T-helper 1 cell treated with Interleukin-12 subunit alpha and Interleukin-12 subunit beta and Interleukin-4 antibody, amounts not matched to agents 30 μg/mL and 1 μg/mL, for 36 hours (primary cell): ENCODE data around the gene PTGES.
"Not testable (repeated sequence)": the region's sequence is repeated elsewhere in the genome, so short reads cannot be mapped to it uniquely, and the experiment has no call there.

Experiments used
- H3K27ac Mint-ChIP-seq: one replicate; pipeline ENCODE4 v1.8.0; 2021; ENCODE audit warnings: mild to moderate bottlenecking, mixed read lengths
- H3K27me3 Mint-ChIP-seq: one replicate; pipeline ENCODE4 v1.8.0; 2021; ENCODE audit warnings: low read depth, mixed read lengths
- H3K36me3 Mint-ChIP-seq: one replicate; pipeline ENCODE4 v1.8.0; 2021; ENCODE audit warnings: low read depth, mixed read lengths
- H3K4me1 Mint-ChIP-seq: one replicate; pipeline ENCODE4 v1.8.0; 2021; ENCODE audit warnings: low read depth, mixed read lengths
- H3K4me3 Mint-ChIP-seq: one replicate; pipeline ENCODE4 v1.8.0; 2021; ENCODE audit warnings: mild to moderate bottlenecking, moderate library complexity, mixed read lengths
- H3K9me3 Mint-ChIP-seq: one replicate; pipeline ENCODE4 v1.8.0; 2021; ENCODE audit warnings: mixed read lengths

Gene PTGES, protein sequence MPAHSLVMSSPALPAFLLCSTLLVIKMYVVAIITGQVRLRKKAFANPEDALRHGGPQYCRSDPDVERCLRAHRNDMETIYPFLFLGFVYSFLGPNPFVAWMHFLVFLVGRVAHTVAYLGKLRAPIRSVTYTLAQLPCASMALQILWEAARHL

DNA sequence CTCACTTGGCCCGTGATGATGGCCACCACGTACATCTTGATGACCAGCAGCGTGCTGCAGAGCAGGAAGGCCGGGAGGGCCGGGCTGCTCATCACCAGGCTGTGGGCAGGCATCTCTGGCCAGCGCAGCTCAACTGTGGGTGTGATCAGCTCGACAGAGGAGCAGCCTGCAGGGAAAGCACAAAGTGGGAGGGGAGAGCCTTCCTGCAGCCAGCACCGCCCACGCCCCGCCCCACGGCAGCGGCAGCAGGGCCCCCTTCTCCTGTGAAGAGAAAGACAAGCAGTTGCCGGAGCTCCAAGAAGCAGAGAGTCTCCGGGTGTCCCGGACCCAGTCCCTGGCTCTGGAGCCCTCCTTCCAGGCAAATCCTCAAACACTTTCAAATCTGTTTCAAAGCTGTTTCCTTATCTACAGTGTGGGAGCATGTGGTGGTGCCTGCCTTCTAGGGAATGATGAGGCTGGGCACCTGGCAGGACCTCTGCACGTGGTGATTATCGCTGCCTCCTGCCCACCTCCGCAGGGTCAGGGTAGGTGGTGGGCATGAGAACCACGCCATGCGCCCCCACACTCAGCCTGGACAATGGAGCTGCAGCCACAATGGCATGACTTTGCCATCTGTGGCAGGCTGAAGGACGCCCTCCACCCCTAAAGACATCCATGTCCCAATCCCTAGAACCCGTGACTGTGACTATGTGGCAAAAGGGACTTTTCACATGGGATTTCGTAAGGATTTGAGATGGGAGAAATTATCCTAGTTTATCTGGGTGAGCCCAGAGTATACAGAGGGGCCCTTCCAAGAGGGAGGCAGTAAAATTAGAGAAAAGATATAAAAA, at the start of gene PTGES:
Gene PTGES (minus strand): TSS at position 143 of the 830 bp plus-strand sequence. CDS start 30 bp downstream, at position 113.
- H3K36me3 Mint-ChIP-seq: no peaks in the 10 kb centered on the region
- no peaks in the 10 kb centered on the region for H3K9me3 Mint-ChIP-seq
- H3K27ac Mint-ChIP-seq: no peak within 1 kb of the TSS
- H3K27me3 Mint-ChIP-seq: peaks cover 10% of the 10 kb centered on the region
- H3K4me3 Mint-ChIP-seq: no peak within 1 kb of the TSS
- H3K4me1 Mint-ChIP-seq: peaks cover 7% of the 10 kb centered on the region

DNA sequence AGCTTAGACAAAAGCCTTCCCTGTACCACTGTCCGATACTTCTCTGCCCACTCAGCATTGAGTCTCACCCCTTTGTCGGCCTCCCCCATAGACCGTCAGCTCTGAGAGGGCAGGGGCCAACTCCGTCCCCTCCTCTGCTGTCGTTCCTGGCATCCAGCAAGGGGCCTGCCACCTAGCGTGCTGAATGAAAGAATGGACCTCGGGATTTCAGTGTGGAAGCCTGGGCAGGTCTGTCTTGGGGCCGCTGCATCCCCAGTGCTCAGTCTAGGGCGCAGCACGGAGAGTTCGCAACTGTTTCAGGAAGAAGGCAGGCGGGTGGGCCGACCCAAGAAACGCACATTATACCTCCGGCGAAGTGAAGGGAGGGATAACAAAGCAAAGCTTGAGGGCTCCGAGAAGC, 48.7 kb upstream of the PTGES start:
- H3K36me3 Mint-ChIP-seq: peaks cover 10% of the 10 kb centered on the region
- no peaks in the 10 kb centered on the region for H3K27me3 Mint-ChIP-seq
- H3K4me3 Mint-ChIP-seq: peak overlapping the region; percentile 49
- peak overlapping the region; percentile 23 for H3K27ac Mint-ChIP-seq
- peaks cover 18% of the 10 kb centered on the region for H3K4me1 Mint-ChIP-seq
- H3K9me3 Mint-ChIP-seq: no peaks in the 10 kb centered on the region

DNA sequence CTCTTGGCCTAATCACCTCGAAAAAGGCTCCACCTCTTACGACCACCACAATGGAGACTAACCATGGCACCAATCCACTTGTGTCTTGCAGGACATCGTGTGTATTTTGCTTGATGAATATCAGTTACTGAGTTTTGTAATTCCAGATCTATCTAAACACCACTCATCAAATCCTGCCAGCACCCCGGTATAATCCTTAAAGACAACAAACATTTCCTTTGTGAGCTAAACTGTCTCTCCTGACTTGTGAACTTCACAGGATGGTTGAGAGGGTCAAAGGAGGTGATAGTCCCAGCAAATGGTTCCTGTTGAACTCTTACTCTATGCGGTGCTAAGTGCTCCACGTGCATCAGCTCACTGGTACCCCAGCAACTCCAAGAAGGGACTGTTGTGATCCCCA, 46.1 kb upstream of the PTGES start:
- Mint-ChIP-seq H3K9me3 (no peaks in the 10 kb centered on the region), H3K27me3 (no peaks in the 10 kb centered on the region), H3K4me3 (no peak overlapping the region), H3K4me1 (peaks cover 5% of the 10 kb centered on the region), H3K36me3 (no peaks in the 10 kb centered on the region), H3K27ac (no peak overlapping the region)

DNA sequence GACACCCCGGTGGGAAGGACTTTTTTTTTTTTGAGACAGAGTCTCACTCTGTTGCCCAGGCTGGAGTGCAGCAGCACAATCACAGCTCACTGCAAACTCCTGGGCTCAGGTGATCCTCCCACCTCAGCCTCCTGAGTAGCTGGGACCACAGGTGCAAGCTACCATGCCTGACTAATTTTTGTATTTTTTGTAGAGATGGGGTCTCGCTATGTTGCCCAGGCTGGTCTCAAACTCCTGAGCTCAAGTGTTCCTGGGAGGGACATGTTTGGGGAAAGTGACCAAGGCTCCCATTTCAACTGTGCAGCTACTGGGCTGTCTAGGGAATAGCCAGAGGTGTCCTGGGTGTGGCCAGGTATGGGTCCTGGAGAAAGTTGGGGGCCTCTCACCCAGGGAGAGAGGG, 43.2 kb upstream of the PTGES start:
- not testable (repeated sequence) for H3K27me3 Mint-ChIP-seq, H3K4me3 Mint-ChIP-seq, H3K9me3 Mint-ChIP-seq, H3K36me3 Mint-ChIP-seq, H3K4me1 Mint-ChIP-seq, H3K27ac Mint-ChIP-seq

DNA sequence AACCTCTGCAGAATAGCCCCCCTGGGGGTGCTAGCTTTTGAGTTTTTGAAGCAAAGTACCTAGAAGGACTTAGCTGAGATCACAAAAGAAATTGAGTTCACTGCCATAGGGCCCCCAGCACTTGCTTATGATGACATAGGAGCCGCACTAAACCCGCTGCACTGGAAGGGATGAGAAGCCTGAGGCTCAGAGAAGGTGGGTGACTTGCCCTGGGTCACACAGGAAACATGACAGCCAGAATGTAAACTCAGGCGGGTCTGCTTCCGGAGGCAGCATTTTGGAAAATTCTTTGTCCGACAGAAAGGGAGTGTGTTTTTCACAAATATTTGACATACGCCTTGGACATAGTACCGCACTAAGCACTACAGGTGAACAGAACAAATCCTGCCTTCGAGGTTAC, 41.7 kb upstream of the PTGES start:
- no peak overlapping the region for H3K4me3 Mint-ChIP-seq
- H3K36me3 Mint-ChIP-seq: no peaks in the 10 kb centered on the region
- H3K4me1 Mint-ChIP-seq: peaks cover 5% of the 10 kb centered on the region
- H3K9me3 Mint-ChIP-seq: no peaks in the 10 kb centered on the region
- no peaks in the 10 kb centered on the region for H3K27me3 Mint-ChIP-seq
- no peak overlapping the region for H3K27ac Mint-ChIP-seq

DNA sequence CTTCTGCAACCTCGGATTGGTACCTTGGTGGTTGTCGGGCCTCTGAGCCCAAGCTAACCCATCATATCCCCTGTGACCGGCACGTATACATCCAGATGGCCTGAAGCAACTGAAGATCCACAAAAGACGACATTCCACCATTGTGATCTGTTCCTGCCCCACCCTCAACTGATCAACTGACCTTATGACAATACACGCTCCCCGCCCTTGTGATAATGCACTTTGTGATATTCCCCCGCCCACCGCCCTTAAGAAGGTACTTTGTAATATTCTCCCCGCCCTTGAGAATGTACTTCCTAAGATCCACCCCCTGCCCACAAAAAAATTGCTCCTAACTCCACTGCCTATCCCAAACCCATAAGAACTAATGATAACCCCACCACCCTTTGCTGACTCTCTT, 33.6 kb upstream of the PTGES start:
- no peaks in the 10 kb centered on the region for H3K36me3 Mint-ChIP-seq
- H3K27me3 Mint-ChIP-seq: peaks cover 5% of the 10 kb centered on the region
- no peaks in the 10 kb centered on the region for H3K9me3 Mint-ChIP-seq
- no peak overlapping the region for H3K4me3 Mint-ChIP-seq
- H3K4me1 Mint-ChIP-seq: peaks cover 8% of the 10 kb centered on the region
- no peak overlapping the region for H3K27ac Mint-ChIP-seq

DNA sequence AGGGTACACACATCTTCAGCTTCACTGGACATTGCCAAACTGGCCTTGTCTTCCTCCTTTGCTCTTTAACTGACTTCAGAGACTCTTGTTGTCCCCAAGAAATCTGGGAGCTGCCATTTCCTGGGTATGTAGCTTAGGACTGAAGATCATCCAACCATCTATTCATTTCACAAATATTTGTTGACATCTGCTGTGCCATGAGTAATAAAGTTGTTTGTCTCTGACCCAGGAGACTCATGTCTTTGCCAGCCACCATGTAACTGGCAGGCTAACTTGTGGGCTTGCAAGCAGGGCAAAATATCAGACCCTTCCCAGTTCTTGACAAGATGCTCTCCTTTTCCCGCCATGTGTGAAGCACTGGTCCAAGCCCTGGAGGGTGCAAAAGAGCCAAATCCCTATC, 33.0 kb upstream of the PTGES start:
- Mint-ChIP-seq H3K4me3 (no peak overlapping the region), H3K36me3 (no peaks in the 10 kb centered on the region), H3K27ac (no peak overlapping the region), H3K27me3 (peaks cover 7% of the 10 kb centered on the region), H3K9me3 (no peaks in the 10 kb centered on the region), H3K4me1 (peaks cover 8% of the 10 kb centered on the region)

DNA sequence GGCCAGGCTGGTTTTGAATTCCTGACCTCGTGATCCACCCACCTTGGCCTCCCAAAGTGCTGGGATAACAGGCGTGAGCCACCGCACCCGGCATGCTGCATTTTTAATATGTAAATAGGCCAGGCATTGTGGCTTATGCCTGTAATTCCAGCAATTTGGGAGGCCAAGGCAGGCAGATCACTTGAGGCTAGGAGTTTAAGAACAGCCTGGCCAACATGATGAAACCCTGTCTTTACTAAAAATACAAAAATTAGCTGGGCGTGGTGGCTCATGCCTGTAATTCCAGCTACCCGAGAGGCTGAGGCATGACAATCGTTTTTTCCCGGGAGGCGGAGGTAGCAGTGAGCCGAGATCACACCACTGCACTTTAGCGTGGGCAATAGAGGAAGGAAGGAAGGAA, 32.1 kb upstream of the PTGES start:
- H3K27ac Mint-ChIP-seq, H3K4me3 Mint-ChIP-seq, H3K9me3 Mint-ChIP-seq, H3K4me1 Mint-ChIP-seq, H3K36me3 Mint-ChIP-seq: not testable (repeated sequence)
- H3K27me3 Mint-ChIP-seq: peaks cover 11% of the 10 kb centered on the region

DNA sequence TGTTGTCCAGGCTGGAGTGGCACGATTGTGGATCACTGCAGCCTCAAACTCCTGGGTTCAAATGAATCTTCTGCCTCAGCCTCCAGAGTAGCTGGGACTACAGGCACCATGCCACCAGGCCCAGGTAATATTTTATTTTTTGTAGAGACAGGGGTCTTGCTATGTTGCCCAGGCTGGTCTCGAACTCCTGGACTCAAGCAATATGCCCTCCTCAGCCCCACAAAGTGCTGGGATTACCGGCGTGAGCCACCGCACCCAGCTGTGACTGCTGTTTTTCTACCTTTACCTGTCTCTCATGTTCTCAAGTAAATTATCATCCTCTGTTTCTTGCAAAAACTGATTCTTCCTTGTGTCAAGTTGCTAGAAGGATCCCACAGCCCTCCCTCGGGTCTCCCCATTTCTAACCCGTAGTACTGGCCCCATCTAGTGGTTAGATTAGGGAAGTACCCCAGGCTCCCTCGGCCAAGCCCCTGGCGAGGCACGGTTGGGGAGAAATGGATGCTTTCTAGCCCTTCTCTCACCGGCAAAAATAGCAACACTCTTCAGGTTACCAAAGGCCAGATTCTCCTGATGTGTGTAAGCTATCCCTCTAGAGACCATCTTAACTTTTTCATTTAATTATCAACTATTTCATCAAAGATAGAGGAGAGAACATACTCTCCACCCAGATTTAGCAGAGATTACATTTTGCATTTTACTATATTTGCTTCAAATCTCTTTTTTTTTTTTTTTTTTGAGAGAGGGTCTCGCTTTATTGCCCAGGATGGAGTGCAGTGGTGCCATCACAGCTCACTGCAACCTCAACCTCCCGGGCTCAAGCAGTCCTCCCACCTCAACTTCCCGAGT, 30.9 kb upstream of the PTGES start:
- peaks cover 4% of the 10 kb centered on the region for H3K4me1 Mint-ChIP-seq
- no peaks in the 10 kb centered on the region for H3K9me3 Mint-ChIP-seq
- peaks cover 17% of the 10 kb centered on the region for H3K27me3 Mint-ChIP-seq
- H3K27ac Mint-ChIP-seq: no peak overlapping the region
- H3K36me3 Mint-ChIP-seq: no peaks in the 10 kb centered on the region
- no peak overlapping the region for H3K4me3 Mint-ChIP-seq

DNA sequence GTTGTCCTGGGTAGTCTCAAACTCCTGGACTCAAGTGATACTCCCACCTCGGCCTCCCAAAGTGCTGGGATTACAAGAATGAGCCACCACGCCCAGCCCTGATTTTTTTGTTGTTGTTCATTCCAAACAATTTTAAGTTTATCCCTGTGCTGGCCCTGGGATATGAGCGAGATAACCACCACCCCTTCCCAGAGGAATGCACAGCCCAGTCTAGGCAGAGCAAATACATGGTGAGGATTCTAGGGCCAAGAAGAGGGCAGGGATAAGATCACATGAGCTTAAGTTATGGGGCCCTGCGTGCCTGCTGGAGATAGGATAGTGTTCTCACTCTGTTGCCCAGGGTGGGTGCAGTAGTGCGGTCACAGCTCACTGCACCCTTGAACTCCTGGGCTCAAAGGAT, 29.1 kb upstream of the PTGES start:
- Mint-ChIP-seq H3K27me3 (peaks cover 23% of the 10 kb centered on the region), H3K36me3 (no peaks in the 10 kb centered on the region), H3K4me1 (peaks cover 12% of the 10 kb centered on the region), H3K9me3 (no peaks in the 10 kb centered on the region), H3K4me3 (no peak overlapping the region), H3K27ac (no peak overlapping the region)

DNA sequence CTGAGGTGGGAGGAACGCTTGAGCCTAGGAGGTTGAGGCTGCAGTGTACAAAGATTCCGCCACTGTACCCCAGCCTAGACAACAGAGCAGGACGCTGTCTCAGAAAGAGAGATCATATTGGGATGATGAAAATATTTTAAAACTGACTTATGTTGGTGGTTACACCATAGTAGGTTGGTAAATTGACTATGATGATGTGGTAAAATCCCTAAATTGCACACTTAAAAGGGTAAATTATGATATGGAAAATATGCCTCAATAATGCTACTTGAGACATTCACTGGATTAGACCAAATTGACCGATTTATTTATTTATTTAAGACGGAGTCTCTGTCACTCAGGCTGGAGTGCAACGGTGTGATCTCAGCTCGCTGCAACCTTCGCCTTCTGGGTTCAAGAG, 28.3 kb upstream of the PTGES start:
- Mint-ChIP-seq H3K36me3 (no peaks in the 10 kb centered on the region), H3K4me1 (peaks cover 12% of the 10 kb centered on the region), H3K9me3 (no peaks in the 10 kb centered on the region), H3K4me3 (no peak overlapping the region), H3K27ac (no peak overlapping the region), H3K27me3 (peaks cover 23% of the 10 kb centered on the region)

DNA sequence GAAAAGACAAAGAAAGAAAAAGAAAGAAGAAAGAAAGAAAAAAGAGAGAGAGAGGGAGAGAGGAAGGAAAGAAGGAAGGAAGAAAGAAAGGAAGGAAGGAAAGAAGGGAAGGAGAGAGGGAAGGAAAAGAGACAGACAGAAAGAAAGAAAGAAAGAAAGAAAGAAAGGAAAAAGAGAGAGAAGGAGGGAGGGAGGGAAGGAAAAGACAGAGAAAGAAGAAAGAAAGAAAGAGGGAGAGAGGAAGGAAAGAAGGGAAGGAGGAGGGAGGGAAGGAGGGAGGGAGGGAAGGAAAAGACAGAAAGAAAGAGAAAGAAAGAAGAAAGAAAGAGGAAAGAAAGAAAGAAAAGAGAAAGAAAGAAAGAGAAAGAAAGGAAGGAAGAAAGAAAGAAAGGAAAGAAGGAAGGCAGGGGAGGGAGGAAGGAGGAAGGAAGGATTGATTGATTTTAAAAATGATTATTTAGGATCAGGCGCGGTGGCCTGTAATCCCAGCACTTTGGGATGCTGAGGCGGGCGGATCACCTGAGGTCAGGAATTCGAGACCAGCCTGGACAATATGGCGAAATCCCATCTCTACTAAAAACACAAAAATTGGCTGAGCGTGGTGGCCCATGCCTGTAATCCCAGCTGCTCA, 26.8 kb upstream of the PTGES start:
- Mint-ChIP-seq H3K4me3 (no peak overlapping the region), H3K36me3 (no peaks in the 10 kb centered on the region), H3K27ac (no peak overlapping the region), H3K9me3 (no peaks in the 10 kb centered on the region), H3K4me1 (peaks cover 12% of the 10 kb centered on the region), H3K27me3 (peaks cover 23% of the 10 kb centered on the region)

DNA sequence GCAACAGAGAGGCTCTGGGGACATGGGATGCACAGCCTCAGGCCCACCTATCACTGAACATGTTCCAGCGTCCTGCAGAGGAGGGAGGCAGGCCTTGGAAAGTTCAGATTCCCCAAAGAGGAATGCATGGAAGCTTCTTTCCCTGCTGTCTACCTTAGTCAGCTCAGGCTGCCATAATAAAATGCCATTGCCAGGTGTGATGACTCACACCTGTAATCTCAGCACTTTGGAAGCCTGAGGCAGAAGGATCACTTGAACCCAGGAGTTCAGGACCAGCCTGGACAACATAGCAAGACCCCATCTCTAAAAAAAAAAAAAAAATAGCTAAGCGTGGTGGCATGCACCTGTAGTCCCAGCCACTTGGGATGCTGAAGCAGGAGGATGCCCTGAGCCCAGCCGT, 25.6 kb upstream of the PTGES start:
- peaks cover 18% of the 10 kb centered on the region for H3K27me3 Mint-ChIP-seq
- H3K27ac Mint-ChIP-seq: no peak overlapping the region
- H3K4me3 Mint-ChIP-seq: no peak overlapping the region
- no peaks in the 10 kb centered on the region for H3K36me3 Mint-ChIP-seq
- H3K4me1 Mint-ChIP-seq: peaks cover 8% of the 10 kb centered on the region
- H3K9me3 Mint-ChIP-seq: no peaks in the 10 kb centered on the region

DNA sequence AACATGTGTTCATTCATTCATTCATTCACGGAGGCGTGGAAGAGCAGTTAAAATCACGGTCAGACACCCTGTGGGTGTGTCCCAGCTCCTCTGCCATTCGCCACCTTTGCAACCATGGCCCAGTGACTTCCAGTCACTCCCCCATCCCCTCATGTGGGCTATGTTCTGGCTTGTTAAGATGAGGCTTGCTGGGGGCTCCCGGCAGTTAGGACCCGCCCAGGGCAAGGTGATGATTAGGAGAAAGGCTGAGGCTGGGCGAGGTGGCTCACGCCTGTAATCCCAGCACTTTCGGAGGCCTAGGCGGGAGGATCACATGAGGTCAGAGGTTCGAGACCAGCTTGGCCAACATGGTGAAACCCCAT, 24.9 kb upstream of the PTGES start:
- Mint-ChIP-seq H3K27me3 (peaks cover 18% of the 10 kb centered on the region), H3K4me3 (no peak overlapping the region), H3K4me1 (peaks cover 8% of the 10 kb centered on the region), H3K27ac (no peak overlapping the region), H3K9me3 (no peaks in the 10 kb centered on the region), H3K36me3 (no peaks in the 10 kb centered on the region)
